ENCODE measurements around the gene ELMO1. TPM values are rescaled to one million over a fixed set of nuclear protein-coding genes. Genes with fewer than 3 reads are reported as not detected.

ELMO1 gene
- total and polyA plus RNA-seq, 2 experiments from 2014 or later: 6.5 to 24.9 TPM

DNA sequence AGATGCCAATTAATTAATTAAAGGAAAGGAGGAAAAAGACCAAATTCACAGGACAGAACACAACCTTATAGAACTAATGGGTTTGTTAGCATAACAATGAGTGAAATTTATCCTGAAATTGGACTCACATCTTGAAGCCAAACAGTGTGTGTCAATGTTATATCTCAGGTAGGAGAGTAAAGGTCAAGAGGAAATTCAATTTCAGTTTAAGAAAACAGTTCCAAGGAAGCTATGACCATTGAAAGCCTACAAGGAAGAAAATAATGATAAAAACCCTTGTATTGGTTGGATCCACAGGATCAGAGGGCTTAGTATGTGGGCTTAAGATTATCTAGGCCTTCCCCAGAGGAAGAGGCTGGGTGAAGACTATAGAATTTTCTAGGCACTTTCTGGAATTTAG lies 525.5 kb downstream of the ELMO1 start:
- no peak for TF ChIP-seq POLR2AphosphoS5 (IDR thresholded peaks at IDR 0.05; ENCODE audit: low read depth)
- TF ChIP-seq EZH2phosphoT487 (IDR thresholded peaks at IDR 0.05; ENCODE audit: unreplicated experiment): no peak
- TF ChIP-seq NANOG (IDR thresholded peaks at IDR 0.05; ENCODE audit: borderline replicate concordance): no peak
- no peak for TF ChIP-seq ZNF114 (CRISPR knock-in tag; IDR thresholded peaks at IDR 0.05)
- no peak for TF ChIP-seq ZNF331 (CRISPR knock-in tag; IDR thresholded peaks at IDR 0.05; ENCODE audit: low read depth)
- no peak for TF ChIP-seq JUNB (IDR thresholded peaks at IDR 0.05; ENCODE audit: unreplicated experiment)
- 0 out of 2 replicates have a peak, but pooled peaks cover 3% of the 10 kb centered on the region for H3K9me2 ChIP-seq (ENCODE audit: insufficient read depth)
- ATAC-seq (no peak), DNase-seq (ENCODE audit: low spot score) (no peak)
- Mint-ChIP-seq H3K27ac (no peak overlapping the region), H3K4me3 (no peak overlapping the region), H3K9me3 (no peaks in the 10 kb centered on the region; the same call in 1 of the 3 replicates), H3K4me1 (no peaks in the 10 kb centered on the region), H3K27me3 (ENCODE audit: insufficient read depth, low read depth, poor library complexity) (peaks cover 2% of the 10 kb centered on the region), H3K36me3 (ENCODE audit: low read depth) (no peaks in the 10 kb centered on the region)
- no peak overlapping the region for H3K4me3 ChIP-seq
- no peaks in the 10 kb centered on the region for H4K20me1 ChIP-seq (replicated peaks; ENCODE audit: insufficient read depth)
- no peaks in the 10 kb centered on the region for H3K36me3 ChIP-seq (ENCODE audit: insufficient read depth)
- H3K27me3 ChIP-seq (ENCODE audit: insufficient read depth): no peaks in the 10 kb centered on the region
- H3K4me2 ChIP-seq: no peak overlapping the region
- H3K4me1 ChIP-seq (ENCODE audit: insufficient read depth): no peaks in the 10 kb centered on the region
- no peak overlapping the region for H3K27ac ChIP-seq (ENCODE audit: low read depth)
- H3K79me2 ChIP-seq (replicated peaks; ENCODE audit: insufficient read depth): no peaks in the 10 kb centered on the region
- H2AFZ ChIP-seq: no peak overlapping the region
- no peaks in the 10 kb centered on the region for H3F3A ChIP-seq (replicated peaks; ENCODE audit: low read depth)

GRCh38 chr7:36920433-36920832 lies 528.2 kb downstream of the ELMO1 start:
- no peaks in the 10 kb centered on the region for H3K36me3 Mint-ChIP-seq (ENCODE audit: low read depth)
- no peak overlapping the region for H2AFZ ChIP-seq
- no peaks in the 10 kb centered on the region for H3F3A ChIP-seq (replicated peaks; ENCODE audit: low read depth)
- no peak overlapping the region for H3K4me3 ChIP-seq
- no peak overlapping the region for H3K27ac ChIP-seq (ENCODE audit: low read depth)
- no peaks in the 10 kb centered on the region for H3K27me3 Mint-ChIP-seq (ENCODE audit: insufficient read depth, low read depth, poor library complexity)
- H3K36me3 ChIP-seq (ENCODE audit: insufficient read depth): no peaks in the 10 kb centered on the region
- H3K27me3 ChIP-seq (ENCODE audit: insufficient read depth): no peaks in the 10 kb centered on the region
- no peaks in the 10 kb centered on the region; the same call in 1 of the 3 replicates for H3K9me3 Mint-ChIP-seq
- H3K4me3 Mint-ChIP-seq: no peak overlapping the region
- H3K27ac Mint-ChIP-seq: no peak overlapping the region
- H3K4me1 ChIP-seq (ENCODE audit: insufficient read depth): no peaks in the 10 kb centered on the region
- H3K4me2 ChIP-seq: no peak overlapping the region
- no peak for TF ChIP-seq CTCF (conservative IDR thresholded peaks at IDR 0.05; ENCODE audit: low read depth in 2 of 2)
- H4K20me1 ChIP-seq (replicated peaks; ENCODE audit: insufficient read depth): no peaks in the 10 kb centered on the region
- H3K4me1 Mint-ChIP-seq: no peaks in the 10 kb centered on the region
- H3K79me2 ChIP-seq (replicated peaks; ENCODE audit: insufficient read depth): no peaks in the 10 kb centered on the region
- 0 out of 2 replicates have a peak, but pooled peaks cover 3% of the 10 kb centered on the region for H3K9me2 ChIP-seq (ENCODE audit: insufficient read depth)
- DNase-seq (ENCODE audit: low spot score) (no peak), ATAC-seq (no peak)

- Mint-ChIP-seq H3K27me3 (ENCODE audit: insufficient read depth, low read depth, poor library complexity) (no peaks in the 10 kb centered on the region), H3K36me3 (ENCODE audit: low read depth) (no peaks in the 10 kb centered on the region), H3K27ac (no peak overlapping the region), H3K4me1 (no peaks in the 10 kb centered on the region), H3K9me3 (no peaks in the 10 kb centered on the region; the same call in 1 of the 3 replicates), H3K4me3 (no peak overlapping the region)
- H3K36me3 ChIP-seq (ENCODE audit: insufficient read depth): no peaks in the 10 kb centered on the region
- no peak for ATAC-seq
- no peak overlapping the region for H3K4me2 ChIP-seq
- no peak overlapping the region for H3K27ac ChIP-seq (ENCODE audit: low read depth)
- no peaks in the 10 kb centered on the region for H3K27me3 ChIP-seq (ENCODE audit: insufficient read depth)
- no peak for DNase-seq (ENCODE audit: low spot score)
- H3K79me2 ChIP-seq (replicated peaks; ENCODE audit: insufficient read depth): no peaks in the 10 kb centered on the region
- no peaks in the 10 kb centered on the region for H4K20me1 ChIP-seq (replicated peaks; ENCODE audit: insufficient read depth)
- 0 out of 2 replicates have a peak, but pooled peaks cover 3% of the 10 kb centered on the region for H3K9me2 ChIP-seq (ENCODE audit: insufficient read depth)
- no peak overlapping the region for H3K4me3 ChIP-seq
- no peak for TF ChIP-seq CREB1 (CRISPR knock-in tag; IDR thresholded peaks at IDR 0.05; ENCODE audit: low read depth)
- no peak for TF ChIP-seq POLR2AphosphoS5 (IDR thresholded peaks at IDR 0.05; ENCODE audit: low read depth)
- TF ChIP-seq EZH2 (IDR thresholded peaks at IDR 0.05; ENCODE audit: low read depth, unreplicated experiment): no peak
- TF ChIP-seq JUNB (IDR thresholded peaks at IDR 0.05; ENCODE audit: unreplicated experiment): no peak
- no peak for TF ChIP-seq ZNF114 (CRISPR knock-in tag; IDR thresholded peaks at IDR 0.05)
- TF ChIP-seq NANOG (IDR thresholded peaks at IDR 0.05; ENCODE audit: borderline replicate concordance): no peak
- no peak for TF ChIP-seq CTCF (conservative IDR thresholded peaks at IDR 0.05; ENCODE audit: low read depth in 2 of 2)
- no peaks in the 10 kb centered on the region for H3F3A ChIP-seq (replicated peaks; ENCODE audit: low read depth)
- H3K4me1 ChIP-seq (ENCODE audit: insufficient read depth): no peaks in the 10 kb centered on the region
- no peak overlapping the region for H2AFZ ChIP-seq
Measured at GRCh38 chr7:36919738-36920137, 528.9 kb downstream of the ELMO1 start.

Measured in GM23338 (cell line).